GM19324 (cell line): ENCODE results near the gene PCLO.
"Not testable (repeated sequence)": the region's sequence is repeated elsewhere in the genome, so short reads cannot be mapped to it uniquely, and the experiment has no call there.

Experiments used
- ATAC-seq: cut with Tn5 transposase; IDR thresholded peaks from one replicate; pipeline ENCODE4 v1.9.1; 2021; ENCODE audit warnings: mild to moderate bottlenecking, moderate library complexity; ENCODE audit not compliant: unreplicated experiment, low FRiP score

The PCLO gene

DNA sequence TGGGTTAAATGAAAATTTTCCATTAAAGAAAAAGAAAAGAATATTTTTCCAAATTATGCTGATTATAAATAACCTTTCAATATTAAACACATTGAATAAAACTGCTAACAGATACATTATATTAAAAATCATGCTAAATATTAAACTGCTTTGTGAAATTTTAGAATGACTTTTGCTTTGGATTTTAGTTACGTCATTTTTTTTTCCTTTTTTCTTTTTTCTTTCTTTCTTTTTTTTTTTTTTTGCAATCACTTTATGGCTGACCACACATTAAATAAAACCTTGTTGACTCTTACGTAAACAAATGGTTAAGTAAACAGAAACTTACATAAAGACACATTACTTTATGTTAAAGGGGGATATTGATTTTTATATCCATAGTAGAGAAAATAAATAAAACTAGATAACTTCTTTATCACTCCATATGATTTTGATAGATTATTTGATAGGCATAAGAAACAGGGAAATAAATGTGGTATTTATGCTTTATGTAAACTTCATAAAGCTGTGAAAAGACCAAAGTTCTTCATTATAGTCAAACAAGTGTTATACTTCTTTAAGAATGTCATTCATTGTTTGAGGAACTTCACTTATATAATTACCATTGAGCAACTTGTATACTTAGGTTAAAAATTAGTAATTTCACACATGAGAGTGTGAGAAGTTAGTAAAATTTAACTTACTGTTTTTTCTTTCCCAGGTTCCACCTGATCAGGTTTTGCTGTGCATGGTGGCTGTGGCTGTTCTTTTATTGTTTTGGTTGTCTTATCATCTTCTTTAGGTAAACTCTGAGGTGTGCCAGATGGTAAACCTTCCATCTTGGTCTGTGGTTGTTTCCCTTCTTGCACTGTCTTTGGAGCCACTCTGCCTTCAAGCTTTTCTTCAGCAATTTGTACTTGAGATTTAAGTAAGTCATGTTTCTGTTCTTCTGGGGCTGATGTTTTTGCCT, 197.3 kb downstream of the PCLO start:
- ATAC-seq, result no peak

DNA sequence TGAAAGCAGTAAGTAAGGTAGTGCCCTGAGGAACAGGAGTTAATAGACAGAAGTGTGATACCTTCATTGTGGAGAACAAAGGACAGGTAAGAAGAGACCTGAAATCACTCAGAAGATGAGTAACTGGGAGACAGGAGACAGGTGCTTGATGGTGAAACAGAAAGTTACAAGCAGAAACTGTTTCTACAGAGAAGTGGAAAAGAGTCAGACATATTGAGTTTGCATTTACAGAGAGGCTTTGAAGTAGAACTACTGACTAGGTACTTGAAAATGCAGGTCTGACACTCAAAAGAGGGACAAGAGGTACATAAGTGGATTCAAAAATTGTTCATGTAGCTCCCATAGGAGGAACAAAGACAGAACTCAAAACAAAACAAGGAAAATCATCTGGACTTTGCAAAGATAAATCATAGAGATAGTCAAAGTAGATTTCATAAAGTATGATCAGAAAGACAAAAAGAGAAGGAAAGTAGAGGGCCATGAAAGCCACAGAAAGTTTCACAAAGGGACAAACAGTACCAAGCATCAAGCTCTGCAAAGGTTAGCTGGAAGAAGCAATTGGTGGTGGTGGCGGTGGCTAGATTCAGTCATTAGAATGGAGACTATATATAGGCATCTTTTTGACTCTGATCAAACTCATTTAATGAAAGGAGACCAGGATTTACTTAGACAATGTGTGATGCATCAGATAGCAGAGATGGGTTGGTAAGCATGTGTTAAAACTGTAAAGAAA, 198.4 kb downstream of the PCLO start:
- ATAC-seq, result peak; percentile 87

DNA sequence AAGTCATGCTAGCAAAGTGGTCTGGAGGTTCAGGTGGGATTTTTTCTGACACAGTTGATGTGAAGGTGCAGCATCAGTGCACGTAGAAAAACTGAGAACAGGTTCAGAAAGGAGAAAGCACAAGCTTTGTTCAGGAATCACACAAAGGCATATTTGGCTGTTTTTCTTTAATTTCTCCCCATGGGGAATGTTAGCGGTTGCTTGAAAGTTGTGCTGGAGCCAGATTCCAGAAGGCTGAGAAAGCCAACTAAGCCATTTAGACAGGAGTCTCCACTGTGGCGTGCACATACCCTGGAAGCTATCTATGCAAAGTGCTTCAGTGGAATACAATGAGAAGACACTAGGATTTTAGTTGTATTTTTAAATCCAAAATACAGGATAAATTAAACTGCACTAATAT, 201.4 kb downstream of the PCLO start:
- no peak for ATAC-seq

DNA sequence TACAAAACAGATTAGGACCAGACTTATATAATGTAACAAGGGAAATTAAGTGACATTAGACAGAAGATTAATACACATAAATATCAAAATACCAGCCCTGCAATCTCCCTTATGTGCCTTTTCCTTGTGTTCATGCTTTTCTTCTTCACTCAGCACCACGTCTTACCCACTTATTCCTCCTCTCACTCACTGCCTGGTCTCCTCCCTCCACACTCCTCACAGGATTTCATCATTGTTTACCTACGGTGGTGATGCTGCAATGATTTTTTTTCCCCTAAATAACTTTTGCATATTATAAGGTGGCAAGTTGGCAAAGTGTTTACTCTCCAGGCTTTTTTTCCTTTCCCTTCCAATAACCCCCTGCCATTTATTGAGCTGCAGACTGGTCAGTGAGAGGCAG, 203.2 kb downstream of the PCLO start:
- ATAC-seq, result no peak

GRCh38 chr7:82957521-82957920, 205.2 kb downstream of the PCLO start:
- ATAC-seq, result no peak

DNA sequence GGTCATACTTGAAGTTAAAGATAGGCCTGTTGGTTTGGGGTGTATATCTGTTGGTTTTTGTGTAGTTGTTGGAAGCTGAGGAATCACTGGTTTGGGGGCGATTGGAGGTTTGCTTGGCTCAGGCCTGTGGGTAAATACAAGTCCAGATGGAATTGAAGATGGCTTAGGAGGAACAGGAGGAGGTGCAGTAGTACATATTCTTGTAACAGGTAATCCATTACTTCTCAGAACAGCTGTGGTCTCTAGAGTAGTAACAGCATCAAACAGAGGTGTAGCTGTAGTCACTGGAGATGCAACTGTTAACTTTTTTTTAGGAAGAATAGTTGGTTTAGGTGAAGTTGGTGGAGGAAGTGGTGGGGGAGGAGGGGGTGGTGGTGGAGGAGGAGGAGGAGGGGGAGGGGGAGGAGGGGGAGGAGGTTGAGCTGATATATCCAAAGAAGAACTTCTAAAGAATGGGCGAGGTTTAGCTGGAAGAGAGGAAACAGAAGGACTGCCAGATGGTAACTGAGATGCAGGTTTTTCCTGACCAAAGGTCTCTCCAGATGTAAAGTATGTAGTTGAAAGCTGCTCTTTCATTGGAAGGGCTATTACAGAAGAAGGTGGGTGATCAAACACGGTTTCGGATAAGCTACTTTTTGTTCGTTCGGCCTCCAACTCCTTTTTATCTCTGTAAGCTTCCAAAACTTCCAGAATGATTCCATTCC, 209.2 kb downstream of the PCLO start:
- no peak for ATAC-seq

DNA sequence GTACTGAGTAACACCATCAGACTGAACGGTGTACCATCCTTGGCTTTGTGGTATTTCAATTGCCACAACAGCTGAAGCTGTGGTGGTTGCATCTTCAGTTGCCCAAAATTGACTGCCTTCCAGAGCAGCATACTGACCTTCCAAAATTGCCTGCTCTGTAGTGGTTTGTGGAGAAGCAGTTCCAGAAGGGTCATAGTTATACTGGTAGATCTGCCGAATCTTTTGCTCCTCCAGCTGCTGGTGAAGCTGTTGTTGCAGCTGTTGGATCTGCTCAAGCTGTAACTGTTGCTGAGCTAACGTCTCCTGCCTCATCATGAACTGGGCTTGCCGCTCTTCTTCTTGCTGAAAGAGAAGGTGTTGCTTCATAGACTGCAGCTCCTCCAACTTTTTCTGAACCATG, 212.2 kb downstream of the PCLO start:
- no peak for ATAC-seq

GRCh38 chr7:82945480-82945879, 217.2 kb downstream of the PCLO start:
- no peak for ATAC-seq

- no peak for ATAC-seq
Observed at GRCh38 chr7:82945056-82945455, 217.6 kb downstream of the PCLO start.

DNA sequence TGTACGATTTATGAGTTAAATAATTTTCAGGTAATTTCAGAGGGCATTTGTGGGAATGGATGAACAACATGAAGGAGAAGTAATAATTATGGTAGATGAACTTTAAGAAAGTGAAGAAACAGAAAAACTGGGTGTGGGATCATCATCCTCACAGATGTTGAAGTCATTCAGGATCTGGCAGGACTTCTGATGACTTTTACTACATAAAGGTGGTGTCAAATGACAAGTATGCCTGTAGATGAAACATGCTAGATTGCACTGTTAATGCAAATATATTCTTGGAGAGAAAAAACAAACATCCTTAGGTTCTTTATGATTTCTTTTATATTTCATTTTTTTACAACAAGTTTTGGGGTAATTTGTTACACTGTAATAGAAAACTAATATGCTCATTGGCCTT, 230.2 kb downstream of the PCLO start:
- ATAC-seq, result no peak

- ATAC-seq, result no peak
Observed at GRCh38 chr7:82926477-82926876, 236.2 kb downstream of the PCLO start.

DNA sequence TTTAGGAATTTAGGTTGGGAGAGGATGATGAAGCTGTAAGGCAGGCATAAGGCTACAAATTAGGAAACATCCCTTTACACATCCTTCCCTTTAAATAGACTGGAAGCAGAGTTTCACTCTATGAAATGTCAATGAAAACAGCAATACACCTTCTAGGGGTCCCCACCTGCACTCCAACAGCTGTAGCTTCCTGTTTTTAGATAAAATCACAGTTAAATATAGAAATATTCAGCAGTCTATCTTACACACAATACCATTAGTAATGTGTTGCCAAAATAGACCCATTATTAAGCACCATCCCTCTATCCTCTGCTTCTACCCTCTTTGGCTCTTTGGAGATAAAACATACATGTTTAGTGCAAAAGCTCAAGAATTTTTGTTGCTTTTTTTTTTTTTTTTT, 237.4 kb downstream of the PCLO start:
- ATAC-seq, result no peak

GRCh38 chr7:82906502-82906901, 256.2 kb downstream of the PCLO start:
- ATAC-seq, result no peak

DNA sequence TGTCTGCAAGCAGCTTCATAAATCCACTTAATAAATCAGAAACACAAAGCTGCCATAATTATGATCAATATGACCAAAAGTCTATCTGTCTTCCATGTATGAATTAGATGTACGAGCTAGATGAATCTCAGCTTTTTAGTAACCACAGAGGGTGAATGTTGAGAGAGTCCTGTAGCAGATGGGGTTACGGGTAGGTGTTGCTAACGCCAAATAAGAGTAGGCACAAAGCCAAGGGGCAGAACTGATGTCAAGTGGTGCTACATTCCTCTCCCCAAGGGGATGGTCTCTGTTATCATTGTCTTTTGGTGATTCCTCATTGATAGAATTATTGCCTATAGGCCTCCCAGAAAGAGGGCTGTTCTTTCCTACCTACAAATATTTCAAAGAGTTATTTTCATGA, 257.8 kb downstream of the PCLO start:
- no peak for ATAC-seq

DNA sequence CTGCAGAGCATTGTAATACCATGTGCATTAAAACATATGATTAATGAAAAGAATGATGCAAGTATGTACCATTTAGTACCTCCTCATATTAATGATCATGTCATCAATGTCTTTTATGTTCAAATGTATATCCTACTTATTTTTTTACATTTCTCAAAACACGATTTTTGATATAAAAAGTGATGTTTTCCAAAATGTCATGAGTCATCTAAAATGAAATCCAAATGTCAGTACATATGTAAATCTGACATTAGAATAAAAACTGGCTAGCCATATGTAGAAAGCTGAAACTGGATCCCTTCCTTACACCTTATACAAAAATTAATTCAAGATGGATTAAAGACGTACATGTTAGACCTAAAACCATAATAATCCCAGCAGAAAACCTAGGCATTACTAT, 261.6 kb downstream of the PCLO start:
- not testable (repeated sequence) for ATAC-seq

DNA sequence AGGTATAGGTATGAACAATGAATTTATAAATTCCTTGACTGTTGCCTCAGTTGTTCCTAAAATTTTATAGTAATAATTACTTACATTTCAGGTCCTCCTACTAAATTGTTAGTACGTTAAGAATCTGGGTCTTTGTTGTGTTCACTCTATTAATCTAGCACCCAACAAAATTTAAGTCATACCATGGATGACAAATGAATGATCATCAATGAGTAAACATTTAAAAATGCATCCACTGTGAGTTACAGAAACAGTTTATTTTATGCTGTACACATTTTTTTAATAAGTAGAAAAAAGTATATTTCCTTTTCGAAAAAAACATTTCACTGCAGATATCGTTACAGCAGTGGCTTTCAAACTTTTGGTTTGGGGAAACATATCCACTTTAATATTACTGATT, 265.2 kb downstream of the PCLO start:
- no peak for ATAC-seq

GRCh38 chr7:82894341-82894740, 268.3 kb downstream of the PCLO start:
- ATAC-seq, result not testable (repeated sequence)

GRCh38 chr7:82886324-82886723, 276.4 kb downstream of the PCLO start:
- no peak for ATAC-seq

DNA sequence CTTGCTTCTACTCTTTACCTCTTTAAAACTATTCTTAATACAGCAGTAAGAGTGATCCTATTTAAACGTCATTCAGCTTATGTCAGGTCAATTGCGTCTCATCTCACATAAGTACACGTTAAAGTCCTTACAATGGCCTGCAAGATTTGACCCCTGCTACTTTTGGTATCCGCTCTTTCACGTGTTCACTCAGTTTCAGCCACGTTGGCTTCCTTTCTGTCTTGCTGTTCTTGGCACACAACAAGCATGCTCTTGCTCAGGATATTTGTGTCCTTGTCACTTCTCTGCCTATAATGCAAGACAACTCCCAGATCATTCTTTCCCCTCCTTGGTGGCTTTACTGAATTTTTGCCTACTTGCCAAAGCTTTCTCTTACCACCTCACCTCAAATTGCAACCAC, 296.8 kb downstream of the PCLO start:
- no peak for ATAC-seq

GRCh38 chr7:82859106-82859850, 303.4 kb downstream of the PCLO start:
- no peak for ATAC-seq
